GM10847 (cell line): Measurements from ENCODE around the gene FBLN1.

Source experiments
- POLR2A ChIP-seq: IDR thresholded peaks from 2 replicates; pipeline ENCODE4 v1.6.1; 2011; ENCODE audit not compliant: insufficient read length; ENCODE audit errors: extremely low read depth

Gene FBLN1

DNA sequence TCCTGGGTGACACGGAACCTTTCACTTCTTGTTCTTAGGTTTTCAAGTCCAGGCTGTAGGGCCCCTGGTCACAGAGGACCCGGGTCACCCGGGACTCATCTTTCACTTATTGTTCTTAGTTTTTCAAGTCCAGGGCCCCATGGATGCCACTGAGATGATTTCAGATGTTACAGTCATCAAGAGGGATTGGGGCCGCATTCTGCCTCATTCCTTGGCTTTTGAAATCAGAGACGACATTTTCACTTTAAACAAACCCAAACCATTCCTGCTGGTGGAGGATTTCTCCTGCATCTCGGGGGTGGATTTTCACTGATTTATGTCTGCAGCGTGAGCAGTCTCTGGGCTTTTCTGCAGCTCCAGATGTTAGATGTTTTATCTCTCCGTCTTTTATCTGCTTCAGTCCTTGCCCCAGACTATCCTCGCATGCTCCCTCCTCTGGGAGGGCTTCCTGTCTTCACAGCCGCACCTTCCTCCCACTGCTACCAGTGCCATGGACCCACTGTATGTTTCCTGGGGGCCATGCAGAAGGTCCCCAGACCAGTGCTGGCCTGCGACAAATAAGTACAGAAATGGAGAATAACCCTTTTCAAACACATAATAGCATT lies 27.4 kb downstream of the FBLN1 start:
- TF ChIP-seq POLR2A: no peak

DNA sequence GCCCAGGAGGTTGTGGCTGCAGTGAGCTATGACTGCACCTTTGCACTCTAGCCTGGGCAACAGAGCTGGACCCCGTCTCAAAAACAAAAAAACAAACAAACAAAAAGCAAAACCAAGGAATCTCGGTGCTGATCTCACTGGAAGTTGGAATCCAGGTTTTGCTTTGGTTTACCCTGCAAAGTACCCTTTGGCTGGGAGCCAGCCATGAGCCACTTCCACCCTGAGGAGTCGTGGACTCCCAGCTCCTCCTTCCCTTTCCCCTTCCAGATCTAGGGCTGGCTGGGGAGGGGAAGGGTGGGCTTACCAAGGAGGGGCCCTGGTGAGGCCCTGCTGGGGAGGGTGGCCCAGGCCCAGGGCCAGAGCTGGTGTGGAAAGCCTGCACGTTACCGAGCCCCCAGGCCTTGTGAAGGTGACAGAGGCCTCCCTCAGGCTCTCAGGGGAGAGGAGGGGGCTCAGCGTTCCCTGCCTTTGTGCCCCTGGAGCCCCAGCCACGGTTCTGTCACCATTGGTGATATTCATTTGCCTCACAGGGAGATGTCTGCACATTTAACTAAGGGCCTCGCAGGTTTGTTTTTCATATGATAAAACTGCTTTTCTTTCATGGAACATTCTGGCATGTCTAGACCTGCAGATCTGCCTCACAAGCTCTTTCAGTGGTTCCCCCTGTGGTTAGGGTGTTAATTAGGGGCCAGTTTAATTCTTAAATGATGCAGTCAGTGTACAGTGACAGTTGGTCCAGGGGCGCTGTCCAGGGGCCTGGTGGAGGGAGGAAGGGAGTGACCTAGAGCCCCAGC lies 29.0 kb downstream of the FBLN1 start:
- TF ChIP-seq POLR2A: no peak

DNA sequence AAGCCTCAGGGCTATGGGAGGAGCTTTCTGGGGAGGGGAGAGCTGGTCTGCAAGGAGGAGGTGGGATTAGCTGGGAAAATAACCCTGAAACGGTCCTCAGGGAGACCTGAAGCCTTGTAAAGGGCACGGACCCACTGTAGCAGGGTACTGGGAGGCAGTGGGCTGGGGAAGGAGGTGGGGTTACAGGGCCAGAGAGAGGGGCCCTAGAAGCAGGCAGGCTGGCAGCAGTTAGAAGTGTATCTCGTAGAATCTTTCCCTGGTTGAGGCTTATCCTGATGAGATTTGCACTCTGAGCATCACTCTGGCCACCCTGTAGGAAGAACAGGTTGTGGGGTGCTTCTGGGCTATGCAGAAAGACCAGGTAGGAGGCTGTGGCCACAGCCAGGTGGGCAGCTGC lies 29.6 kb downstream of the FBLN1 start:
- no peak for TF ChIP-seq POLR2A

DNA sequence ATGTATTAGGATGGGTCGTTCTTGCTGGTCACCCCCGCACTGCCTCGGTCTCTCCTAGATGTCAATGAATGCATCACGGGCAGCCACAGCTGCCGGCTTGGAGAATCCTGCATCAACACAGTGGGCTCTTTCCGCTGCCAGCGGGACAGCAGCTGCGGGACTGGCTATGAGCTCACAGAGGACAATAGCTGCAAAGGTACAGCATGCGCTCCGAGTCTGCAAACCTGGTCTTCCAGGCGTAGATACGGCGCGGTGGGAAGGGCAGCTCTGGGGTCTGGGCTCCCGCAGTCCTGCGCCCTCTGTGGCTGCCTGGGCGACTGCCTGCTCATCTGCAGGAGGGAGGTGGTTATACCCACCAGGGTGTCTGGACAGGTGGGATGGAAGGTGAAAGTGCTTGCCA lies 31.0 kb downstream of the FBLN1 start:
- no peak for TF ChIP-seq POLR2A

DNA sequence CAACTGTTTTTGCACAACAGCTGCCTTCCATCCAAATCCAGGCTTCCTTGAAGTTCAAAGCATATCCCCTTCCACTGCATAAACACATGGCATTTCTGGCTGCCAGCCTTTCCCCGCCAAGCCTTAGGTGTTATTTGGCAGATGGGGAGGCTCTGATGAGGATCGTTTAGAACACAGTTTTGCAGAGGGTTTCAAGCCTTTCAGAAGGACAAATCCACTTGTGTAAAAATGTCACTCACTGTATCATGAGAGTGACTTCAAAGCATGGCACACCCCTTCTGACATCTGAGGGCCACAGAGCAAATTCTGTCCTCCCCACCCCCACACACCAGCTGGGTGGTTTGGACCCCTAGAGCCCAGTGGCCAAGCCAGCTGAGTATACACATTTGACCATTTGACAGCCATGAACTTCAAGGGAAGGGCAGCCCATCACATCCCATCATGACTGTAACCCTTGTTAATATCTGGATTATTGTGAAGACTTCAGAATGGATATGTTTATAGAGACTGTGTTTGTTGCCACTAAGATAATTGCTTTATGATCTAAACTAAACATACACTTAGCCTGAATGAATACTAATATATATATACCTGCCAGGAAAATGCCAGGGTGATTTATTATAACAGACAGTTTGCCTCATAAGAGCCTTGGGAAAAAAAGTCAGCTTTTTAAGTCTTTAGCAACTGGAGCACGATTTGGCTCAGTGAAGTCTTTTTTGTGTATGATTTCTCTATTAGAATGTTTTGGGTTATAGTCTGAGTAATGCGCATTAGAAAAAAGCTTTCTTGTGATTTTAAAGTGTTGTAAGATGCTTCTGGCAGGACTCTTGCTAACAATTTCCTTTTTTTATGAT lies 31.9 kb downstream of the FBLN1 start:
- TF ChIP-seq POLR2A: no peak

DNA sequence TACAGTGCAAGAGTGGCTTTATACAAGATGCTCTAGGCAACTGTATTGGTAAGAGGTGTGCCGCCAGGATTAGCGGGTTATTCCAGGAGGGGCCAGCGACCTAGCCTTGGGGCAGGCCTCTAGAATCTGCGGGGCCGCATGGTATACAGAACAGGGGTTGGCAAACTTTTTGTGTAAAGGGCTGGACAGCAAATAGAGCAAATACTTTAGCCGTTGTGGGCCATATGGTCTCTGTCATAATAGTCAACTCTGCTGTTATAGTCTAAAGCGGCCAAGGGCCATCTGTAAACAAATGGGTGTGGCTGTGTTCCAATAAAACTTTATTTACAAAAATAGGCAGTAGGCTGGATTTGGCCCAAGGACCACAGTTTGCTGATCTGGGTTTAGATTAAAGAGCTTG lies 32.6 kb downstream of the FBLN1 start:
- TF ChIP-seq POLR2A: no peak

DNA sequence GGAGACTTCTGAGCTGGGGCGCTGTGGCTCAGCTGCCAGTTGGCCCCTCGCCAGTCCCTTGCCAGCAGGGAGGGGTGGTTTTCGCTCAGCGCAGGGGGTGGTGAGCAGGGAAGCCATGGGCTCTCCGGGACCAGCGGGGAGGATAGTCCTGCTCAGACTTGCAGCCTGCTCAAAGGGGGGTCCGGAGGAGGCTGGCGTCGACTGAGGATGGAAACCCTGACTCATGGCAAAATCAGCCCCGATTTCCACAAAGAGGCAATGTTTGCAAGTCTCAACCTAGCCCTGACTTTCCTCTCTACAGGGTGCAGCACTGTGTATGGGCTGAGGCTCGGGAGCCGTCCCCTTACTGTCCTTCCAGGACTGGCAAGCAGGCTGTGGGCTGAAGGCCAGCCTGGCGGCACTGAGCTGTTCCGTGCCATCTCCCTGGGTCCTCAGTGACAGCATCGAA lies 35.1 kb downstream of the FBLN1 start:
- no peak for TF ChIP-seq POLR2A

DNA sequence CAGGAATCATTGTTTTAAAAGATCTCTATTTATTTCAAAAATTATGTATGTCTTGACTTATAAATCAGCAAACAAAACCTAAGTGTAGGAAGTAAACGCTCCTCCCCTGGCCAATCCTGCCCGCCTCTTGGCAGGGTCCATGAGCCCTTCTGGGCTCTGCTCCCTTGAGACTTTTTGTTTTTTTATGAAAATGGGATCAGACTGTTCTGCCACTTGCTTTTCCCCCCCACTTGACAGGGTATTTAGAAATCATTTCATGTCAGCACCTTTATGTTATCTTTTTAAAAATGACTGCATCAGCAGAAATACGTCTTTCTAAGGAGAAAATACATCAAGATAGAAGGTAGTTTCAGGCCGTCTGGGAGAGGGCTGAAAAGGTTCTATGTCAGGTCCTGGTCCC lies 35.6 kb downstream of the FBLN1 start:
- TF ChIP-seq POLR2A: no peak

DNA sequence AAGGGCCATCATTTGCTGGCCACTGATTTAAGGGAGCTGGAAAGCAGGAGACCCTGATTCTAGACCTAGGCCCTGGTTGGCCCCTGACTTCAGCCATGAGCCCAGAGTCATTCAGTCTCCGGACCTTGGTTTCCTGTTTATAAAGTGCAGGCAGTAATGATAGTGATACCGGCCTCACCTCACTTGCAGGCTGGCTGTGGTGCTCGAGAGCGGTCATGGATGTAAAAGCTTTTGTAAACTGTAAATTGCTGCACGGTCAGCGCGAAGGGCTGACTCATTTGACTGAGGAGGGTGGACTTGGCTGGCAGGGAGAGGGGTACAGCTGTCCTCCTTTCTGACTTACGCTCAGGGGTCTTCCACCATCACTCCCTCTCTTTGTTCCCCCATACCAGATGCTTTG lies 37.4 kb downstream of the FBLN1 start:
- no peak for TF ChIP-seq POLR2A

DNA sequence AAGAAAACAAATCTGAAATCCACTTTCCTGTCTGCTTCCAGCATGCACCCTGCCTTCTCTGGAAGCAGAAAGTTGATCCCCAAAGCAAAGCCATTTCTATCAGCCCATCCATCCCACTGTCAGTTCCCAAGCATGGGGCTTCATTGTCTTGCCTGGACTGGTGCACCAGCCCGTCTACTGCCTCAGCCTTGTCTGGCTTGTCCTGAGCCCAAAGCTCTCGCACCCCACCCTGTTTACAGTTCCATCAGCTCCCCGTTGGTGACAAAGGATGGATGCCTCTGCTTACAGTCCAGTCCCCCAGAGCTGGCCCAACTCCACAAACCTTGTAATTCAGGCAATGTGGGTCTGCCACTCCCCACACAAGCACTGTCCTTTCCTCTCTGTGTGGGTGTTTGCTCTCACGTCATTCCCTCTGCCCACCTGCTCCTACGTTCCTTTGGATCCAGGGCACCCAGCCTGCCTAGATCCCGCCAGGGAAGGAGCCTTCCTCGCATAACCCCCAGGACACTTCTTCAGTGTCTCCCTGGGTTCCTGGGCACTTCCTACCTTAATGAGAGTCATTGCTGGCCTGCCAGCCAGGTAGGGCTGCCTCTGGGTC lies 38.8 kb downstream of the FBLN1 start:
- TF ChIP-seq POLR2A: no peak

DNA sequence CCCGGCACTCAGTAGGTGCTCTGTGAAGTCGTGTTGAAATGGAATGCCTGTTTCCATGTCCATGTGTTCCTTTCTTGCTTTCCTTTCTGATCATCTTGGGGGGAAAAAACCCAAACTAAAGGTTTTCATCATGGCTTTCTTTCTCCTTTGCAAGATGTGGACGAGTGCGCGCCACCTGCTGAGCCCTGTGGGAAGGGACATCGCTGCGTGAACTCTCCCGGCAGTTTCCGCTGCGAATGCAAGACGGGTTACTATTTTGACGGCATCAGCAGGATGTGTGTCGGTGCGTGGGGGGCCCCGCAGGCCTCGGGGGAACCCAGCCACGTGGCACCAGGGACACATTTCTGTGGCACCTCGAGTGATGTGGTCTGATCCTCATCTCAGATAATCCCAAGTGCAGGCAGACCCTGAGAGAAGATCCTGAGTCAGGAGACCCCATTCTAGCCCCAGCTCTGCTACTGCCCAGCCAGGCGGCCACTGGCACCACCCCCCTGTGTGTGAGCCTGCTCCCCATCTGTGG lies 39.4 kb downstream of the FBLN1 start:
- no peak for TF ChIP-seq POLR2A

DNA sequence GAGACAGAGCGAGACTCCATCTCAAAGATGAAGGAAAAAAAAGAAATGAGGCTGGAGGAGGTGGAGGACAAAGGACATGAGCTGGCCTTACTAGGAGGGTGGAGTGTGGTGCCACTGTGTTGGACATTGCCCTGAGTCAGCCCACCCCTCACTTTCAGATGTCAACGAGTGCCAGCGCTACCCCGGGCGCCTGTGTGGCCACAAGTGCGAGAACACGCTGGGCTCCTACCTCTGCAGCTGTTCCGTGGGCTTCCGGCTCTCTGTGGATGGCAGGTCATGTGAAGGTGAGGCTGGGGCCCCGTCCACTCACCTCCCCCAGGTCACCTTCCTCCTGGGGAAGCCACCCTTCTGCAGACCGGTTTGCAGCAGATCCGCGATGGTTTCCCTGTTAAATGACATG lies 40.6 kb downstream of the FBLN1 start:
- TF ChIP-seq POLR2A: no peak

DNA sequence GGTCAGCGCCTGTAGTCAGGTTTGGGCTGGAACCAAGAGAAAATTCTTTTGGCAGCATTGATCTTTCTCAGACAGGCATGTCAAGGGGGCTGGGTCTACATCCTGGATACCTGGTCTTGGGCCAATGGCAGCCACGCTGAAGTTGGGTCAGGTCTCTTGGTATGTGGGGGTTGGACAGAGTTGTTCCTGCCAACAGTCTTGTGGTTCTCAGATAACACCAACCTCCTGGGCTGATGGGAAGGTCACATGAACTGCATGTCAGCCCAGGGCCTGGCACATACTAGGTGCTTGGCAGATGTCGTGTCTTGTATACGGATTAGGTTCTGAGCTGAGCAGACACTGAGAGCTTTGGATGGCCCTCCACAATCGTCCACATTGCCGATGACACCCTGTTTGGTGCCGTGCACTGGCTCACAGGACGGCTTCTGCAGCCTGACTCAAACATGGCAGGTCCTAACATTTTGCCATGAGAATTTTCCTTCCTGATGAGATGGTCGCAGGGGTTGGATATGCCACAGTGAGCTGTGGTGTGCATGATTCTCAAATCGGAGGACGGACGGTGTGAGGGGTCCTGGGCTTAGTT lies 42.0 kb downstream of the FBLN1 start:
- no peak for TF ChIP-seq POLR2A

DNA sequence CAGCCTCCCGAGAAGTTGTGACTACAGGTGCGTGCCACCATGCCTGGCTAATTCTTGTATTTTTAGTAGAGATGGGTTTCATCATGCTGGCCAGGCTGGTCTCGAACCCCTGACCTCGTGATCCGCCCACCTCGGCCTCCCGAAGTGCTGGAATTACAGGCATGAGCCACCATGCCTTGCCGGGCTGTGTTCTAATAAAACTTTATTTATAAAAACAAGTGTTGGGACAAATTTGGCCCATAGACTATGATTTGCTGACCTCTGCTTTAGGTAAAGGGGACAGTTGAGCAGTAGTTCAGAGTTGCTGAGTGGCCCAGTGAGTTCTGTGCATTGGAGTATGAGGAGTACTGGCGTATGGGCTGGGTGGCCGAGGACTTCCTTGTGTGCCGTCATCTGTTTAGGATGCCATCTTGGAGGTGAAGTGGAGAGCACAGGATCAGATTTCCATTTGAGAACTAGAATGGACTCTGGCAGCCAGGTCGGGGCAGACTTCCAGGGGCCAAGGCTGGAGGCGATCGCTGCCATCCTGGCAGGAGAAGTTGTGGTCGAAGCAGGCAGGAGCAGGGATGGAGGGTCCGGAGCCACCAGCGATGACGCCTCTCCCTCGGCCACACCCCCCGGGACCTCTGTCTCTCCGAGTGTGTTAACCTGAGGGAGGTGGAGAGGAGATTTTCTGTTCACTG lies 43.8 kb downstream of the FBLN1 start:
- TF ChIP-seq POLR2A: no peak
